SK-N-SH (cell line): ENCODE data around the gene ADAMTS19. TPM values are rescaled to one million over a fixed set of nuclear protein-coding genes. Genes with fewer than 3 reads are reported as not detected.

Experiments
- CTCF ChIA-PET: fragments of 300-600, 350-600 bp; formaldehyde crosslinking; extraction: SDS; loops from one replicate; lab custom pipeline; 2021; lab: Yijun Ruan, JAX
- POLR2A ChIA-PET: fragments of 350-600 bp; sonication (Branson Sonifier 250); formaldehyde crosslinking; extraction: SDS; loops from one replicate; lab custom pipeline; 2020; ENCODE audit warnings: antibody characterized with exemption, inconsistent platforms; lab: Yijun Ruan, JAX
- DNase-seq: peaks from one replicate; pipeline ENCODE4 v3.0.0; 2012
- H2AFZ ChIP-seq: fragments of 200-600 bp; sonication (generic); 2 replicates; pipeline ENCODE4 v1.8.1; 2016; ENCODE audit warnings: antibody characterized with exemption, mild to moderate bottlenecking, low read depth
- H3F3A ChIP-seq: fragments of 200-600 bp; sonication (generic); replicated peaks from 2 replicates; pipeline ENCODE3; 2016; ENCODE audit warnings: antibody characterized with exemption, mild to moderate bottlenecking; ENCODE audit not compliant: insufficient read depth
- H3K27ac ChIP-seq, 2 experiments: fragments of 200-500 bp in 1 of 2; fragments of 200-600 bp in 1 of 2; sonication (Bioruptor generic) in 1 of 2; sonication (generic), shearing (Covaris generic) in 1 of 2; 2 replicates each; pipeline versions ENCODE4 v1.5.1 to v1.6.1; 2014 to 2016; ENCODE audit warnings: low read depth in 2 of 2, inconsistent platforms in 1 of 2, low read length in 1 of 2, mild to moderate bottlenecking in 1 of 2, mixed read lengths in 1 of 2
- H3K27me3 ChIP-seq: fragments of 200-600 bp; sonication (generic), shearing (Covaris generic); 2 replicates; pipeline ENCODE4 v1.6.1; 2016; ENCODE audit warnings: mixed run types; ENCODE audit not compliant: insufficient read depth
- H3K36me3 ChIP-seq, 2 experiments: fragments of 200-500 bp in 1 of 2; fragments of 200-600 bp in 1 of 2; sonication (Bioruptor generic) in 1 of 2; sonication (generic) in 1 of 2; replicated peaks in 1 of 2; 2 replicates each; pipeline versions ENCODE3 to v1.5.1; 2014 to 2016; ENCODE audit warnings: low read length in 1 of 2, mild to moderate bottlenecking in 1 of 2; ENCODE audit not compliant: insufficient read depth in 2 of 2, control insufficient read depth in 1 of 2
- H3K4me1 ChIP-seq, 2 experiments: fragments of 200-500 bp in 1 of 2; fragments of 200-600 bp in 1 of 2; sonication (Bioruptor generic) in 1 of 2; sonication (generic), shearing (Covaris generic) in 1 of 2; 2 replicates each; pipeline versions ENCODE4 v1.5.1 to v1.6.1; 2014 to 2016; ENCODE audit warnings: low read depth in 1 of 2, low read length in 1 of 2, mixed run types in 1 of 2; ENCODE audit not compliant: insufficient read depth in 2 of 2, control insufficient read depth in 1 of 2
- H3K4me2 ChIP-seq: fragments of 200-600 bp; sonication (generic), shearing (Covaris generic); 2 replicates; pipeline ENCODE4 v1.6.1; 2017; ENCODE audit warnings: mixed run types
- H3K4me3 ChIP-seq, 2 experiments: fragments of 200-500 bp in 1 of 2; fragments of 200-600 bp in 1 of 2; sonication (Bioruptor generic) in 1 of 2; sonication (generic), shearing (Covaris generic) in 1 of 2; 2 replicates each; pipeline versions ENCODE4 v1.5.1 to v1.8.1; 2014 to 2016; ENCODE audit warnings: low read depth in 2 of 2, inconsistent platforms in 1 of 2, low read length in 1 of 2, mild to moderate bottlenecking in 1 of 2, mixed read lengths in 1 of 2, moderate library complexity in 1 of 2
- H3K79me2 ChIP-seq: fragments of 200-600 bp; sonication (generic); 2 replicates; pipeline ENCODE4 v1.8.1; 2017; ENCODE audit warnings: mild to moderate bottlenecking; ENCODE audit not compliant: insufficient read depth
- H3K9ac ChIP-seq: fragments of 200-600 bp; sonication (generic); 2 replicates; pipeline ENCODE4 v1.6.1; 2017; ENCODE audit warnings: mixed run types
- H3K9me2 ChIP-seq: fragments of 200-600 bp; sonication (generic); 2 replicates; pipeline ENCODE4 v1.6.1; 2017; ENCODE audit warnings: mixed run types
- H3K9me3 ChIP-seq: fragments of 200-600 bp; sonication (generic); 2 replicates; pipeline ENCODE4 v1.6.1; 2017; ENCODE audit warnings: mixed run types, mild to moderate bottlenecking, moderate library complexity
- H4K20me1 ChIP-seq: fragments of 200-600 bp; sonication (generic); 2 replicates; pipeline ENCODE4 v1.6.1; 2017; ENCODE audit warnings: mild to moderate bottlenecking, mixed run types; ENCODE audit not compliant: insufficient read depth
- CTCF ChIP-seq: fragments of 200-600 bp; sonication (generic); IDR thresholded peaks from 2 replicates; pipeline ENCODE4 v1.6.1; 2017; ENCODE audit warnings: antibody characterized with exemption, mild to moderate bottlenecking, moderate library complexity
- ELF1 ChIP-seq: IDR thresholded peaks from 2 replicates; pipeline ENCODE4 v1.4.0; 2012
- FOSL2 ChIP-seq: IDR thresholded peaks from 2 replicates; pipeline ENCODE4 v1.4.0; 2012; ENCODE audit warnings: low read depth, mild to moderate bottlenecking, moderate library complexity, borderline replicate concordance
- GABPA ChIP-seq: IDR thresholded peaks from 2 replicates; pipeline ENCODE4 v1.4.0; 2012; ENCODE audit warnings: low read depth, mild to moderate bottlenecking
- GATA2 ChIP-seq: sonication (generic); formaldehyde crosslinking; IDR thresholded peaks from 2 replicates; pipeline ENCODE4 v1.5.0; 2020; ENCODE audit warnings: mild to moderate bottlenecking, missing genetic modification reagents
- JUND ChIP-seq: IDR thresholded peaks from 2 replicates; pipeline ENCODE4 v1.4.0; 2012
- MXI1 ChIP-seq: IDR thresholded peaks from 2 replicates; pipeline ENCODE4 v1.6.1; 2012; ENCODE audit warnings: mild to moderate bottlenecking, low read depth, low read length, improper control_type of control experiment
- NFIC ChIP-seq: IDR thresholded peaks from 2 replicates; pipeline ENCODE4 v1.4.0; 2012; ENCODE audit warnings: borderline replicate concordance
- NRF1 ChIP-seq: IDR thresholded peaks from 2 replicates; pipeline ENCODE4 v1.6.1; 2012; ENCODE audit warnings: low read depth, mild to moderate bottlenecking, low read length
- RAD21 ChIP-seq: IDR thresholded peaks from 2 replicates; pipeline ENCODE4 v1.6.1; 2012; ENCODE audit warnings: mild to moderate bottlenecking, low read length
- RCOR1 ChIP-seq: fragments of 150-350 bp; IDR thresholded peaks from 2 replicates; pipeline ENCODE4 v1.6.1; 2017; ENCODE audit warnings: antibody characterized with exemption, low read length
- RFX5 ChIP-seq: IDR thresholded peaks from 2 replicates; pipeline ENCODE4 v1.6.1; 2012; ENCODE audit warnings: mild to moderate bottlenecking, improper control_type of control experiment, low read length
- RXRA ChIP-seq: IDR thresholded peaks from 2 replicates; pipeline ENCODE4 v1.4.0; 2012; ENCODE audit warnings: low read depth, mild to moderate bottlenecking, borderline replicate concordance
- TAF1 ChIP-seq: IDR thresholded peaks from 2 replicates; pipeline ENCODE4 v1.6.1; 2012; ENCODE audit warnings: low read depth, mild to moderate bottlenecking, low read length, moderate library complexity, borderline replicate concordance
- TCF12 ChIP-seq: IDR thresholded peaks from 2 replicates; pipeline ENCODE4 v1.4.0; 2012
- USF1 ChIP-seq: IDR thresholded peaks from 2 replicates; pipeline ENCODE4 v1.4.0; 2012; ENCODE audit warnings: low read depth, borderline replicate concordance
- YY1 ChIP-seq: IDR thresholded peaks from 2 replicates; pipeline ENCODE4 v1.4.0; 2012; ENCODE audit warnings: low read depth, mild to moderate bottlenecking
- ZBTB33 ChIP-seq: IDR thresholded peaks from 2 replicates; pipeline ENCODE4 v1.4.0; 2012; ENCODE audit warnings: low read depth, borderline replicate concordance
- WGBS: methylation state at CpG from one replicate; pipeline ENCODE4 v1.1.6; 2017; ENCODE audit warnings: low lambda C conversion rate; 5-methylcytosine and 5-hydroxymethylcytosine counted together
- polyA plus RNA-seq, 3 experiments: library from polyadenylated mRNA; depleted of rRNA; stranded (reverse); fragments of >200 nt; gene quantifications; 2 replicates each; pipeline ENCODE4 v1.2.3, GENCODE V29; 2012
- TF ChIP-seq, protein P1 (sequence below): IDR thresholded peaks from 2 replicates; pipeline ENCODE4; 2012
- TF ChIP-seq, protein P2 (sequence below): IDR thresholded peaks from 2 replicates; pipeline ENCODE4 v1.6.1; 2012; ENCODE audit warnings: mild to moderate bottlenecking, low read depth, low read length, moderate library complexity

Gene ADAMTS19
- polyA plus RNA-seq, 1 of the 3 experiments (the other 2 are of a cell fraction): 0.10 TPM

DNA sequence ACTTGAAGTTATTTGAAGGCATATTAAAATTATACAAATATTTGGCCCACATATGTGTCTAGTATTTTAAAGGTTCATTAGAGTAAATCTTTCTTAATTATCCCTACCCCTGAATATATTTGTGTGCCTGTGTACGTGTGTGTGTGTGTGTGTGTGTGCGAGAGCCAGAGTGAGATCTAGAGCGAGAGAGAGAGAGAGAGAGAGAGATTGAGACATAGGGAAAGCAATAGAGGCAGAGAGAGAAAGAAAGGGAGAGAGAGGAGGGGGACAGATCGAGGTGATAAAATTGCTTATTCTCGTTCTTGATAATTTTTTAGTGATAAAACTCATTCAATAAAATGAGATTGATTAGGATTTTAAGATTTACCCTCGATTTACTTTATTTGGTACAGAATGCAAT lies 47.4 kb downstream of the ADAMTS19 start:
- H3K36me3 ChIP-seq: no peaks in the 10 kb centered on the region
- no peak overlapping the region for H2AFZ ChIP-seq
- no peaks in the 10 kb centered on the region for H3K79me2 ChIP-seq
- H3F3A ChIP-seq: no peaks in the 10 kb centered on the region
- WGBS: 2% methylated on average over 6 of the region's 6 CpGs
- ChIA-PET CTCF (no interaction called here), POLR2A (no interaction called here)
- H3K27ac ChIP-seq: no peak overlapping the region
- H4K20me1 ChIP-seq: no peaks in the 10 kb centered on the region
- H3K4me1 ChIP-seq: no peaks in the 10 kb centered on the region
- no peaks in the 10 kb centered on the region for H3K27me3 ChIP-seq
- H3K9ac ChIP-seq: no peak overlapping the region
- no peaks in the 10 kb centered on the region for H3K9me2 ChIP-seq
- no peak for TF ChIP-seq YY1
- no peak for TF ChIP-seq FOSL2
- TF ChIP-seq, protein P1, sequence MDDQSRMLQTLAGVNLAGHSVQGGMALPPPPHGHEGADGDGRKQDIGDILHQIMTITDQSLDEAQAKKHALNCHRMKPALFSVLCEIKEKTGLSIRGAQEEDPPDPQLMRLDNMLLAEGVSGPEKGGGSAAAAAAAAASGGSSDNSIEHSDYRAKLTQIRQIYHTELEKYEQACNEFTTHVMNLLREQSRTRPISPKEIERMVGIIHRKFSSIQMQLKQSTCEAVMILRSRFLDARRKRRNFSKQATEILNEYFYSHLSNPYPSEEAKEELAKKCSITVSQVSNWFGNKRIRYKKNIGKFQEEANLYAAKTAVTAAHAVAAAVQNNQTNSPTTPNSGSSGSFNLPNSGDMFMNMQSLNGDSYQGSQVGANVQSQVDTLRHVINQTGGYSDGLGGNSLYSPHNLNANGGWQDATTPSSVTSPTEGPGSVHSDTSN: no peak
- TF ChIP-seq, protein P2, sequence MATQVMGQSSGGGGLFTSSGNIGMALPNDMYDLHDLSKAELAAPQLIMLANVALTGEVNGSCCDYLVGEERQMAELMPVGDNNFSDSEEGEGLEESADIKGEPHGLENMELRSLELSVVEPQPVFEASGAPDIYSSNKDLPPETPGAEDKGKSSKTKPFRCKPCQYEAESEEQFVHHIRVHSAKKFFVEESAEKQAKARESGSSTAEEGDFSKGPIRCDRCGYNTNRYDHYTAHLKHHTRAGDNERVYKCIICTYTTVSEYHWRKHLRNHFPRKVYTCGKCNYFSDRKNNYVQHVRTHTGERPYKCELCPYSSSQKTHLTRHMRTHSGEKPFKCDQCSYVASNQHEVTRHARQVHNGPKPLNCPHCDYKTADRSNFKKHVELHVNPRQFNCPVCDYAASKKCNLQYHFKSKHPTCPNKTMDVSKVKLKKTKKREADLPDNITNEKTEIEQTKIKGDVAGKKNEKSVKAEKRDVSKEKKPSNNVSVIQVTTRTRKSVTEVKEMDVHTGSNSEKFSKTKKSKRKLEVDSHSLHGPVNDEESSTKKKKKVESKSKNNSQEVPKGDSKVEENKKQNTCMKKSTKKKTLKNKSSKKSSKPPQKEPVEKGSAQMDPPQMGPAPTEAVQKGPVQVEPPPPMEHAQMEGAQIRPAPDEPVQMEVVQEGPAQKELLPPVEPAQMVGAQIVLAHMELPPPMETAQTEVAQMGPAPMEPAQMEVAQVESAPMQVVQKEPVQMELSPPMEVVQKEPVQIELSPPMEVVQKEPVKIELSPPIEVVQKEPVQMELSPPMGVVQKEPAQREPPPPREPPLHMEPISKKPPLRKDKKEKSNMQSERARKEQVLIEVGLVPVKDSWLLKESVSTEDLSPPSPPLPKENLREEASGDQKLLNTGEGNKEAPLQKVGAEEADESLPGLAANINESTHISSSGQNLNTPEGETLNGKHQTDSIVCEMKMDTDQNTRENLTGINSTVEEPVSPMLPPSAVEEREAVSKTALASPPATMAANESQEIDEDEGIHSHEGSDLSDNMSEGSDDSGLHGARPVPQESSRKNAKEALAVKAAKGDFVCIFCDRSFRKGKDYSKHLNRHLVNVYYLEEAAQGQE: no peak
- TF ChIP-seq RCOR1: no peak
- no peak for TF ChIP-seq GABPA
- TF ChIP-seq RFX5: no peak
- TF ChIP-seq TCF12: no peak
- TF ChIP-seq USF1: no peak
- TF ChIP-seq RAD21: no peak
- no peak for TF ChIP-seq NRF1
- no peak for DNase-seq
- H3K4me3 ChIP-seq: no peak overlapping the region
- no peak overlapping the region for H3K4me2 ChIP-seq
- H3K9me3 ChIP-seq: no peaks in the 10 kb centered on the region

GRCh38 chr5:129508606-129509005 lies 48.5 kb downstream of the ADAMTS19 start:
- no peak for DNase-seq
- H3K36me3 ChIP-seq: no peaks in the 10 kb centered on the region
- no peak overlapping the region for H3K9ac ChIP-seq
- no peaks in the 10 kb centered on the region for H4K20me1 ChIP-seq
- no peaks in the 10 kb centered on the region for H3F3A ChIP-seq
- CTCF ChIA-PET: no interaction called here
- WGBS: 0% methylated on average over 2 of the region's 2 CpGs
- H3K4me3 ChIP-seq: no peak overlapping the region
- no peak overlapping the region for H2AFZ ChIP-seq
- H3K9me2 ChIP-seq: no peaks in the 10 kb centered on the region
- no peak overlapping the region for H3K27ac ChIP-seq
- H3K79me2 ChIP-seq: no peaks in the 10 kb centered on the region
- no peaks in the 10 kb centered on the region for H3K9me3 ChIP-seq
- POLR2A ChIA-PET: no interaction called here
- no peaks in the 10 kb centered on the region for H3K27me3 ChIP-seq
- no peaks in the 10 kb centered on the region for H3K4me1 ChIP-seq
- H3K4me2 ChIP-seq: no peak overlapping the region
- TF ChIP-seq YY1 (no peak), MXI1 (no peak), ZBTB33 (no peak), TAF1 (no peak), JUND (no peak), GATA2 (no peak), RXRA (no peak), TCF12 (no peak), CTCF (no peak), ELF1 (no peak), RAD21 (no peak), NFIC (no peak), GABPA (no peak)
